GM18498 (cell line): ENCODE data around the gene TMEM175.

Experiments
- ATAC-seq: cut with Tn5 transposase; IDR thresholded peaks from one replicate; pipeline ENCODE4 v1.9.1; 2021; ENCODE audit warnings: mild to moderate bottlenecking, moderate library complexity; ENCODE audit not compliant: unreplicated experiment

Gene TMEM175

DNA sequence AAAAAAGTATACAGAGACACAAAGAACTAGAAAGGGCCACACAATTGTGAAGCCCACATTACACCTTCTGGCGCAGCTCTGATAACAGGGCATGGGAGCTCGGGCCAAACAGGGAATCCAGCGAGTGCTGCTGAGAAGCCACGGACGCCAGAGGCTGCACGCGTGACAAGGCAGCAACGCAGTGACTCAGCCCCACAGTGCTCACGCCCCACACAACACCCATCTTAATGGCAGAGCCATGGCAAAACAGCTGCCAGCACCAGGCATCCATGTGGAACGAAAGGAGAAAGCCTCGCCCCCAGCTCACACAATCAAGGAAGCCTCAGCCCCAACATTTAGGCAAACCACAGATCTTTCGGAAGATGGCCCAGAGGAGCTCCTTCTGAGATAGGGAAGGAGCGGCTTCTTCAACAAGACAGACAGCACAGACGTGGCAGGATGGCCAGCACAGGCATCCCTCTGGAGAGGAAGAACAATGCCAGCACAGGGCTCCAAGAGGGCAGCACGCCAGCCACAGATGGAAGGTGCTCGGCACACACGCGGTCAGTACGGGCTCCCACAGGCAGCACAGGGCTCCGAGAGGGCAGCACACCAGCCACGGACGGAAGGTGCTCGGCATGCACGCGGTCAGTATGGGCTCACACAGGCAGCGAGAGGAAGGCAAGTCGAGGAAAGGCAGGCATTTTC lies 33.2 kb upstream of the TMEM175 start:
- no peak for ATAC-seq

DNA sequence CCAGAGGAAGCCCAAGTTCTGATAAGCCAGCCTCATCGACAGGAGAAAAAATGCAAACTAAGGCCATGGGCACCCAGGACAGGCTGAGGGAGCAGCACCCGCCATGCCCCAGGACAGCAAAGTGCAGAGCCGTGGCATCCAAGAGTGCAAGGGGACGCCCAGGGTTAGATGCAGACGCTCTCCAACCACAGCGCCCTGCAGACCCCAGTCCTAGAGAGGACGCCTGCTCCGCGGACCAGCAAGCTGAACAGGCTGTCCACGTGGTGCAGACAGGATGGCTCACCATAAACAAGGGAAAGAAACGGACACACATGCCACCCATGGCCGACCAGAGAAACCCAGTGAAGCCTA lies 32.7 kb upstream of the TMEM175 start:
- ATAC-seq: no peak

DNA sequence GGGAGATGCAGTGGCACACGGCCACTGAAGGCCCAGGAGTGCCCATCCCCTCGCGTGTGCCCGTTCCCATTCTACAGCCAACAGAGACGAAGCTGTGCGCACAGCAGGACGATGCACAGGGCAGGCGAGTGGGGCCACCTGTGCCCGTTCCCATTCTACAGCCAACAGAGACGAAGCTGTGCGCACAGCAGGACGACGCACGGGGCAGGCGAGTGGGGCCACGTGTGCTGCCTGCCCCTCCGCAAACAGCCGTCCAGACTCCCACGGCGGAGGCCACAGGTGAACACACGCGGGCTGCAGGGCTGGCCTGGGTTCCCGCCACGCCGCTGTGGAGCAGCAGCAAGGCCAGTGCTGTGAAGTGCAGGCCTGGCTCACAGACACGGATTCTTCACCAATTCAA lies 32.2 kb upstream of the TMEM175 start:
- ATAC-seq: no peak

DNA sequence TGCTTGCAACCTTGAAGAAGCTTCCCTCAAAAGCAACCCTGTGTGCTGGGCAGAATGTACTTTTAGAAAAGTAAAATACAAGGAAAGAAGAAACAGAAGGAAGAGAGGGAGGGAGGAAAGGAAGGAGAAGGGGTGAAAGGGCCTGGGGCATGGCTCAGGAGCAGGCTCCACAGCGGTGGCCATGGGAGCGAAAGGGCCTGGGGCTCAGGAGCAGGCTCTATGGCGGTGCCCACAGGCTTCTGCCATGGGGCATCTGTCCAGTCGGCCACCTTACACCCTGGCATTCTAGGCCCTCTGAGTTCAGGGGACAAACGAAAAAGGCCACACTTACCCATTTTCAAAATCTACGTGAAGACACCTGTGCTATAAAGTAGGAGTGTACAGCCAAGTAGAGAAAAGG lies 31.5 kb upstream of the TMEM175 start:
- ATAC-seq: no peak

DNA sequence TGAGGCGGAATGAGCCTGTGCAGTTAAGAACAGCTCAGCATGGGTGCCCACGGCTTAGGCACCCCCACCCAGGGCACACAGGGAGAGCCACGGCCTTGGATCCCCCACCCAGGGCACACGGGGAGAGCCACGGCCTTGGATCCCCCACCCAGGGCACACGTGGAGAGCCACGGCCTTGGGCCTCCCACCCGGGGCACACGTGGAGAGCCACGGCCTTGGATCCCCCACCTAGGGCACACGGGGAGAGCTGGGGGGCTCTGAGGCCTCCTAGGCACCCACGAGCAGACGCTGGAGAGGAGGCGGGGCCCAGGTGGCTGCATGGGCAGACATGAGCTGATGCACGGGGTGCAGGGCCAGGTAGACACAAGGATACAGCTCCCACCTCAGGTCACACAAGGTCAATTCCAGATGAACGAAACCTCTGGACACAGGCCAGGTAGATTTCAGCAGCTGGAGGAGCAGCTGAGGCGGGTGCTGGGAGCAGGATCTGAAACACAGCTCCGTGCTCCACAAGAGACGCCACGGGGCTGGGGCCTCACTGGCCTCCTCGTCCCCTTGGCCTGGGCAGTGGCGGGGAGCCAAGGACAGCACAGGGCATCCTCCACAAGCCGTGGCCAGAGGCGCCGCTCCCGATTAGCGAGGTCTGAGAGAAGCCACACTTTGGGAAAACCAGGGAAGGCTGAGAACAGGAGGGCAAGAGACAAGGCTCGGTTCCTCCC lies 30.9 kb upstream of the TMEM175 start:
- no peak for ATAC-seq

DNA sequence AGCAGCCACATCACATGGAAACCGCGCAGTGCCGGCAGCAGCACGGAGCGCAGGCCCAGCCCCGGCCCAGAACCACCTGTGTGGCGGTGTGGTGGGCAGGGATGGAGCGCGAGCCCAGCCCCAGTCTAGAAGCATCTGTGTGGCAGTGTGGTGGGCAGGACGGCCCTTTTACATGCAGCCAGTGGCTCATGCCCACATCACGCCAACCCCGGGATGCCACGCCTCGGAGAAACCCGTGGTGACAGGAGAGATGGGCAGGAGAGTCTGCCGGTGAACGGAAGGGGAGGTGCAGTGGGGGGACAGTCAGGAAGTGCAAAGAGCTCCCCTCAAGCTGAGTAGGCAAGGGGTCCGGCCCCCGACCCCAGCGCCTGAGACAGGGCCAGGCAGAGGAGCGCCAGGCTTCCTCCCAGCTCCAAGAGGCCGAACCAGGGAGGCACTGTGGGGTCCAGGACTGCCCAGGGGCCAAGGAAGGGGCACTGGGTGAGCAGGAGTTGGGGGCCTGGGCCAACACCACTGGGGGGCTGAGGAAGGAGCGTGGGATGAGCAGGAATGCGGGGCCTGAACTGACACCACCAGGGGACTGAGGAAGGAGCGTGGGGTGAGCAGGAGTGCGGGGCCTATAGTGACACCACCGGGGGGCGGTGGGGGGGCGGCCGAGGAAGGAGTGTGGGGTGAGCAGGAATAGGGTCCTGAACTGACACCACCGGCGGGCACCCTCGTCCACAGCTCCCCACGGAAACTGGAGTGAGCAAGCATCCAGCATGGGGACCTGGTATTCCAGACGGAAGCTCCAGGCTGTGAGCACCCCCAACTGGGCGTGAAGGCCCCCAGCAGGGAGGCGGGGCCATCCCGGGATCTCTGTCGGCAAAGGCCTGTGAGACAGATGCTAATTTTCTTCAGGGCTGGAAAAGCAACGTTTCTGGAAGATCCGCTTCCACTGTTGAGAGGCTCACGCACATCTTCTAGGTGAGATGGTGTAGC lies 28.9 kb upstream of the TMEM175 start:
- no peak for ATAC-seq

DNA sequence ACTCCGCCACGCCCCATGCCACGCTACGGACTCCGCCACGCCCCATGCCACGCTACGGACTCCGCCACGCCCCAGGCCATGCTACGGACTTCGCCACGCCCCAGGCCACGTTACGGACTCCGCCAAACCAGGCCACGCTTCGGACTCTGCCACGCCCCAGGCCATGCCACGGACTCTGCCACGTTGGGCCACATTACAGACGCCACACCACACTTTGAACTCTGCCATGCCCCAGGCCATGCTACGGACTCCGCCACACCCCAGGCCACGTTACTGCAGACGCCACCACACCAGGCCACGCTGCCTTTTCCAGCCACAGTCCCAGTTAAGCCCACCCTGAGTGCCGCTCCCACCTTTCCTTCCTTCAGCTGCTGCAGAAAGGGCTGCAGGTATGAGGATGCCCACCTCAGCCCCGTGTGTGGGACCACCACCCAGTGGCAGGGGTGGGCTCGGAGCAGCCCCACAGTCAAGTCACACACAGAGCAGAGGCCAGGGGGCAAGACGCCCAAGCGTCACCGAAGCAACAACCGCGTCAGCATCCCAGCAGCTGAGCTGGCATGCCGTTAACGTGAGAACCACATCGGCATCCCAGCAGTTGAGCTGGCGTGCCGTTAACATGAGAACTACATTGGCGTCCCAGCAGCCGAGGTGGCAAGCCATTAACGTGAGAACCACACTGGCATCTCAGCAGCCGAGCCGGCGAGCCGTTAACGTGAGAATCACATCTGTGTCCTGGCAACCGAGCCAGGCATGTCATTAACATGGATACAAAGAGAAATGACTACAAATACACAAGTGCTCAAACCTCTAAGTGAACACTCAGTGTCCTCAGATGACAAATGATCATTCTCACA lies 26.5 kb upstream of the TMEM175 start:
- no peak for ATAC-seq

DNA sequence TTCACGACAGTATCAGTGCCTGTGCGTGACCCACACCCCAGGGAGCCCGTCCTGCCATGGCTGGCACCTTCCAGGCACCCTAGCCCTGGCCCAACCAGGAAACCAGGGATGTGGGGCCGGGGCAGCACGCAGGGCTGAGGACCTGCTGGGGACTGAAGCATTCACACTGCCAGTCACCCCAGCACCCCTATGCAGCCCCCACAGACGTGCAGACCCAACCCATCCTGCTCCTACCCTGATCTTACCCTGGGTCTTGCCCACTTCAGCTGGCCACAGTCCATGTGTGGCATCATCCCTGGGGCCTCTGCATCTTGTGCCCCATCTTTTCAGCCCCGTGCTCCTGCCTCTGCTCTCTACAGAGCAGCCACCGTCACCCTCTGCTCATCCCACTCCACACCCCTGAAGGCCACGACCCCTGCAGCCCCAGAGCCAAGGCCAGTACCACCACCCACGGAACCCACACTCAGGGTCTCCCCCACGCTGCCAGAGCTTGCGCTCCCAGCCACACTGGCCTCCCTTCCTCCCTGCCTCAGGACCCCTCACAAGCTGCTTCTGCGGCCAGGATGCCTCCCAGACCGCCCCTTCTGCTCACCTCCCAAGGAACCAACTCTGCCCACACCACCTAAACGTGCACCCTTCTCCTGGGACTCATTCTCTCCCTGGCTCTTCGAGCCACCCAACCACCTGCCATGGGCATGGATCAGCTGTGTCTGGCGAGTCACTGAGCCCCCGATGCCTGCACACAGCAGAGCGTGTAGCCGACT lies 25.7 kb upstream of the TMEM175 start:
- no peak for ATAC-seq

DNA sequence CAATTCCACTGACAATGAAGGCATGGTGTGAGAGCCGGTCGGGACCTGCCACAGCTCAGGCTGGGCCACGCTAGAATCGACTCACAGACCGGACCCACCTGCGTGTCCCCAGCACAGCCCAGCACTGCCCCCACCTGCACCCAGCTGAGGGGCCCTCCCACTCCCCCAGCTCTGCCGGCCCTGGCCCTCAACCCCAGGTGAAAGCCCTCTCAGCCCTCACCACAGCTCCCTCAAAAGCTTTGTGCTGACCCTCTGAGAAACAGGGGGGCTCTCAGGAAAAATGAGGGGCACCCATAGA lies 25.2 kb upstream of the TMEM175 start:
- ATAC-seq: no peak

DNA sequence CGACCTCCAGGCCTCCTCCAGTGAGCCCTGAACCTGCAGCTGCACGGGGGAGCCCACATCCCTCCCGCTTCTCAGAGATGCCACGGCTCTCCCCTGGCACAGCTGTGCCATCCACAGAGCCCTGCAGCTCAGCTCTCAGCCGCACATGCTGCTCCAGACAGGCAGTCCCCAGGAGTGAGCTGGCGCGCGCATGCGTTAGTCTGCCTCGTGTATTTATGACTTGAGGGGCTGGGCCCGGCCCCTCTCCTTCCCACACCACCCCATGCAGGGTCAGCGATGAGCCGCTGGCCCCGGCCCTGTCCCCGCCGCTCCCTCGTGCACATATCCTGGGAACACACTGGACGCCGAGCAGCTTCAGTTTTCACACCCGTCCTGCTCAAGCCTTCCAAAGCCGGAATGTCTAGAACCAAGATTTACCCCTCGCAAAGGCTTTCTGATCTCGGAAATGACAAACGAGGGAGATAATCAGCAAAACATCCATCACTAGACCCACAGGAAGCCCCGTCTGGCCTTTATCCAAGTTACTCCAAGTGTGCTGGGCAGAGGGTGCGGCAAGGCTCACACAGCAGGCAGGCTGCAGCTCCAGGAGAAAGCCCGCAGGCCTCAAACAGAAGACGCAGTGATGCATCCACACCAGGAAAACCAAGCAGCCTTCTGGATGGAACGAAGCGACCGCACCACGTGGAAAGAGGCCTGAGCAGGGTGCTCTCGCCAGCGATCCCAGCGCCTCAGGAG lies 24.4 kb upstream of the TMEM175 start:
- ATAC-seq: no peak

DNA sequence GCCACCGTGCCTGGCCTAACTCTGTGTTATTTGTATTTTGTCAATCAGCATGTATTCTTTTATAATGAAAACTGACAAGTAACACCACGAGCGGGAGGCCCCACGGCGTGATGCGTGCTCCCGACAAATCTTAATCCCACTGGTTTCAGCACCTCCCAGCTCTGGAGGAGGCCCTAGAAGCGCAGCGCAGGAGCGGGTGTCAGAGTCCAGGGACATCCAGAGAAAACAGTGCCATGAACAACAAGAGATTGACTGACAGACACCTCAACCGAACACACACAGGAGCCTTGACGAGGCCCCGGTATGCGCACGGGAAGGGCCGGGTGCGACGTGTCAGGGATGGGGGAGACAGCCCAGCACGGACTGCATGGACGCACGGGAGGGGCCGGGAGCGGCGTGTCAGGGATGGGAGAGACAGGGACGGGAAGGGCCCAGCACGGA lies 23.1 kb upstream of the TMEM175 start:
- ATAC-seq: no peak

DNA sequence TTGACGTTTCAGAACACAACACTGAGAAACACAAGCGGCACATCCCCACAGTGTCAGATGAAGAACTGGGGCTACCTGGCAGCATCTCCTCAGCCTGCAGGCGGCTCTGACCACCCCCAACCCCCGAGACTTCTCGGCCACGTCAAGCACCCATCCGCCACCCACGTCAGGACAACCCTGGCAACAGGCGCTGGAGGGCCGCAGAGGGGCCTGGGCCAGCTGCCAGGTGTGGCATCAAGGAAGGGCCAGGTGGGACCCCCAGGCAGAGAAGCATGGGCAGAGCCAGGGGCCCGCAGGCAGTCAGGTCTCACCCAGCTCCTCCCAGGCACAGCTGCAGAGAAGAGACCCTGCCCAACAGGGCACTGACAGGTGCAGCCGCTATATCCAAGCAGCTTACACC lies 22.4 kb upstream of the TMEM175 start:
- ATAC-seq: no peak

DNA sequence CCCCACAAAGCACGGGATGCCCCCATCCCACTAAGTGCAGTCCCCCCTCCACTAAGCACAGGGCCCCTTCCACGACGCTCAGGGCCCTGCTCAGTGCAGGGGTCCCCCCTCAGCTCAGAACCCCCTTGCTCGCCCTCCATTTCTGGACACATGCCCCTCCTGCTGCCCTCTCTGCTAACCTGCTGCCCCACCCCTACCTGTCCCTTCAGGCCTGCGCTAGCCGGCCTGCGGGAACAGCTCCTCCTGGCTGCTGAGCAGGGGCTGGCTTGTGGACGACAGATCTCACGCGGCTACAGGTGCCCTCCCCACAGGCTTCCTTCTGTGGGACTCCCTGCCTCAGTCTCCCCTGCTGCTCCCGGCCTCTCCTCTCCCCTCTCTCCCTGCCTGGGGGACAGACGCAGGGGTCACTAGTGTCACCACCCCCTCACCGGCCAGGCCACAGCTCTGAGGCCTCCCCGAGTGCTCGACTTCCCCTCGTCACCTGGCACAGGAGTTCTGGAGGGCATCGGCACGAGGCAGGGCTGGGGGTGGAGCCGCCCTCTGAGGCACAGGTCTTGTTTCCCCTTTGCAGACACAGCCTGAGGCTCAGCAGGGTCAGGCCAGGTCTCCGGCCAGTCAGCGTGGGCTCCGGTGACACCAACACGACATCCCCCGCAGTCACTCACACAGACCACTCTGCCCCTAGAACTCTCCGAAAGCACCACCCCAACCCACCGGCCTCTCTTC lies 21.7 kb upstream of the TMEM175 start:
- ATAC-seq: no peak

DNA sequence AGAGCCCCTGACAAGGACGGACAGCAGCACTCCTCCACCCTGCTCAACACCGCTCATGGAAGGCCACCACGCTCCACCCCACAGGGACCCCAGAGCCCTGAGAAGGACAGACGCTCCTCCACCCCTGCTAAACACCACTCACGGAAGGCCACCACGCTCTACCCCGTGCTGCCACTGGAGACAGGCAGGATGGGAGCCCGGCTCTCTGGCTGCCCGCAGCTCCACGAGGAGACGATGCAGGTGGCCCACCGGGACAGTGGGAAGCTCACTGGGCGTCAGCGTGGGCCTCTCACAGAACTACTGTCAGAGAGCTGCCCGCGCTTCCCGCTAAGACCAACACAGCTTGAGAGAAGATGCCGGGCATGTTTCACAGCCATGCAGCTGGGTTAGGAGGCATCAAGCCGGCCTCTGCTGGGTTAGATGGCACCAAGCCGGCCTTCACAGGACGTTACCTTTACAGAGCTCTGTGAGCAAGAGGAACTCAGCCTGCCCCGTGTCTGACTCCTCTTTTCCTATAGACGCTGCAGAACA lies 21.0 kb upstream of the TMEM175 start:
- no peak for ATAC-seq

DNA sequence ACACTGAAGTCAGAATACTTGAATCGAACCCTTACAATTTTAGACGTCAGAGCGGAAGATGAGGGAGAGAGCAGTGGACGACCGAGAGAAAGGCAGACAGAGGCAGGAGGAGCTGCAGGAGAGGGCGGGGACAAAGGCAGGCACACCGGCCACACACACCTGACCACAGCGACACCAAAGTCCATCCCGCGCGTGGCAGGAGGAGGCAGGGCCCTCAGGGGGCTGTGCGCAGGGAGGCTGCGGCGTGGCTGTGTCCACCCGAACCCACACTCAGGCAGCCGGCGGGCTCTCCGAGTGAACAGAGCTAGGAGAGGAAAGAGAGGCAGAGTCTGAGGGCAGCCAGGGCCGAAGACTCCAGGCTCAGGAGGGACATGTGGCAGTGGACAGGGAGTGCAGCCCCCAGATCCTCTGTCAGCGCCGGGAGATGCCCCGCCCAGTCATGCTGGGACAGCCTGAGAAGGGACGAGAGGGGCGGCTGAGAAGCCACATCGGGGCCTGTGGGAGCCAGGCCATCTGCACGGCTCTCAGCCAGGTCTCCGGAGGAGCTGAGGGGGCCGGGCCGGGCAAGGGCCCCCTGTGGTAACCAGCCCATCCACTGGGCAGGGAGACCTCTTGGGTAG lies 20.3 kb upstream of the TMEM175 start:
- no peak for ATAC-seq

DNA sequence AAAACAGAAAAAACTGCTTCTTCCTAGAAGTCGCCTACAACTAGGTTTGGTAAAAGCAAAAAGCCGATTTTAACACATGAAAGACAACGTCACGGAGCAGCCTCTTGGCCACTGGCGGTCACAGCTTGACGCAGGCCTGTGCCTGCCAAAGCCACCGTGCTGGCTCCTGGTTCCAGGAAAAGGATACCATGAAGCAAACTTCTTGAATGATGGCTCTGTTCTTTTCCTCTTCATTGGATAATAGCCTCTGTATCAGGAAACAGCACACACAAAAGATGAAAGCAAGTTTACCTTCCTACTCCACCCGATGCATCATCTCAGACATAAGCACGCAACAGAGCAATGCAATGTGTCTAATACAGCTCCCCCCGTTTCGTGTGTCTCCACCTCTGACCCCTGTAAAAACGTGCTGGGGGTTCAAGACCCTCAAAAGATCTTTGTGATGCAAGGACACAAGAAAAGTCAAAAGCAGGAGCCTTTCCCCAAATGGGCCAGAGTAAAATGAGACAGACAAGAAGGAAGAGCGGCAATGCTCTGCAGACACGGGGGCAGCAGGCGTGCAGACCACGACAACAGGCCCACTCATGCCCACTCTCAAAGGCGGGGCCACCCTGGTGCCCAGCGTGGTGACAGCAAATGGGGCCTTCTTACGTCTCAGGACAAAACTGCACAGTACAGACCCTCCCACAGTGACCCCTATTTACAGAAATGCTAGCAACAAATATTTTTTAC lies 19.5 kb upstream of the TMEM175 start:
- no peak for ATAC-seq

DNA sequence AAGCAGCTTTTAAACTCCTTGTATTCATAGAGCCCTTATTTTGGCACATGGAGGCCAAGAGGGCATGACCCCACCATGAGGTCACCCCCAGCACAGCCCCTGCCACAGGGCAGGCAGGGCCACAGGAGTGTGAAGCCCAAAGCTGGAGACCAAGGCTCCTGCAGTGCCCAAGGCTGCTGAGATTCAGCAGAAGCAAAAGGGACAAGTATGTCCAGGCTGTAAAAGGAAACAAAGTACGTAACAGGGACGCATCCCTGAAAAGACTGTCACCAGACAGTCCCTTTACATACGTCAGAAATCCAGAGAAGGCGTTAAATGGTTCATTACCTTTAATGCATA lies 19.0 kb upstream of the TMEM175 start:
- no peak for ATAC-seq

DNA sequence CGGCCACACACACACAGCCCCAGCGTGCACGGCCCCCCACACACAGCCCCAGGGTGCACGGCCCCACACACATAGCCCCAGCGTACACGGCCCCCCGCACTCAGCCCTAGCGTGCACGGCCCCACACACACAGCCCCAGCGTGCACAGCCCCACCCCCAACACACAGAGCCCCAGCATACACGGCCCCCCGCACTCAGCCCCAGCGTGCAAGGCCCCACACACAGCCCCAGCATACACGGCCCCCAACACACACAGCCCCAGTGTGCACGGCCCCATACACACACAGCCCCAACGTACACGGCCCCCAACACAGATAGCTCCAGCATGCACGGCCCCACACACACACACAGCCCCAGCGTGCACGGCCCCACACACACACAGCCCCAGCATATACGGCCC lies 17.7 kb upstream of the TMEM175 start:
- ATAC-seq: no peak
